CD14-positive monocyte (primary cell): ENCODE data around the gene TCOF1. TPM values are rescaled to one million over a fixed set of nuclear protein-coding genes. Genes with fewer than 3 reads are reported as not detected.

Source experiments
- DNase-seq, 3 donors: peaks; one replicate each; pipeline ENCODE4 v3.0.0-alpha.2; 2011 to 2022
- H2AFZ ChIP-seq: 2 replicates; pipeline ENCODE4 v1.6.0; 2012; ENCODE audit warnings: mild to moderate bottlenecking, low read depth, low read length, inconsistent platforms; ENCODE audit not compliant: insufficient read depth, poor library complexity, severe bottlenecking
- H3K27ac ChIP-seq, 2 donors: 1 replicate in 1 of 2; 2 replicates in 1 of 2; pipeline ENCODE4 v1.5.1; 2012 to 2013; ENCODE audit warnings: low read length in 2 of 2, control low read depth in 1 of 2, inconsistent platforms in 1 of 2, low read depth in 1 of 2, mild to moderate bottlenecking in 1 of 2
- H3K27me3 ChIP-seq, 2 donors: one replicate each; pipeline versions ENCODE4 v1.6.0 to v1.6.1; 2011 to 2013; ENCODE audit warnings: low read length in 2 of 2; ENCODE audit not compliant: control insufficient read depth in 2 of 2, insufficient read depth in 2 of 2
- H3K36me3 ChIP-seq, 2 donors: replicated peaks in 1 of 2; 1 replicate in 1 of 2; 2 replicates in 1 of 2; pipeline versions ENCODE4 v1.5.1 to v1.6.1; 2012 to 2013; ENCODE audit warnings: low read length in 2 of 2, control low read depth in 1 of 2, inconsistent platforms in 1 of 2, mild to moderate bottlenecking in 1 of 2; ENCODE audit not compliant: insufficient read depth in 2 of 2, control insufficient read depth in 1 of 2
- H3K4me1 ChIP-seq, 2 donors: 1 replicate in 1 of 2; 2 replicates in 1 of 2; pipeline versions ENCODE4 v1.5.1 to v1.6.1; 2012 to 2013; ENCODE audit warnings: low read length in 2 of 2, control low read depth in 1 of 2, inconsistent platforms in 1 of 2, mild to moderate bottlenecking in 1 of 2, moderate library complexity in 1 of 2; ENCODE audit not compliant: insufficient read depth in 2 of 2, control insufficient read depth in 1 of 2
- H3K4me2 ChIP-seq: replicated peaks from 2 replicates; pipeline ENCODE3; 2012; ENCODE audit warnings: low read length, moderate library complexity, mild to moderate bottlenecking; ENCODE audit not compliant: poor library complexity, severe bottlenecking; ENCODE audit errors: extremely low read depth
- H3K4me3 ChIP-seq, 3 experiments: fragments of 200-600 bp in 1 of 3; sonication (generic) in 1 of 3; replicated peaks in 1 of 3; 1 replicate in 2 of 3; 2 replicates in 1 of 3; pipeline ENCODE4 v1.5.1; 2011 to 2013; ENCODE audit warnings: low read length in 3 of 3, mild to moderate bottlenecking in 3 of 3, control low read depth in 2 of 3, low read depth in 2 of 3, inconsistent platforms in 1 of 3, moderate library complexity in 1 of 3
- H3K79me2 ChIP-seq: 2 replicates; pipeline ENCODE4 v1.6.0; 2012; ENCODE audit warnings: mild to moderate bottlenecking, control low read depth, inconsistent platforms, low read length, moderate library complexity; ENCODE audit not compliant: insufficient read depth
- H3K9ac ChIP-seq: 2 replicates; pipeline ENCODE4 v1.6.0; 2017; ENCODE audit warnings: low read length, mild to moderate bottlenecking; ENCODE audit not compliant: insufficient read depth, poor library complexity, severe bottlenecking
- H3K9me3 ChIP-seq, 2 donors: replicated peaks in 1 of 2; 1 replicate in 1 of 2; 2 replicates in 1 of 2; pipeline versions ENCODE4 v1.5.1 to v1.6.1; 2012 to 2013; ENCODE audit warnings: low read length in 2 of 2, control low read depth in 1 of 2; ENCODE audit not compliant: control insufficient read depth in 1 of 2, insufficient read depth in 1 of 2
- H4K20me1 ChIP-seq: 2 replicates; pipeline ENCODE4 v1.6.0; 2012; ENCODE audit warnings: mild to moderate bottlenecking, low read length, control low read depth, moderate library complexity; ENCODE audit not compliant: insufficient read depth
- H3K27ac Mint-ChIP-seq, 7 donors: one replicate each; pipeline ENCODE4 v1.8.0; 2020; ENCODE audit warnings: mild to moderate bottlenecking in 7 of 7, mixed read lengths in 7 of 7, moderate library complexity in 6 of 7, inconsistent platforms in 2 of 7
- H3K27me3 Mint-ChIP-seq, 3 donors: one replicate each; pipeline ENCODE4 v1.8.0; 2021 to 2022; ENCODE audit warnings: low read depth in 3 of 3, mild to moderate bottlenecking in 3 of 3, mixed read lengths in 3 of 3, moderate library complexity in 3 of 3, inconsistent platforms in 1 of 3
- H3K36me3 Mint-ChIP-seq, 2 donors: one replicate each; pipeline ENCODE4 v1.8.0; 2020; ENCODE audit warnings: mixed read lengths in 2 of 2, inconsistent platforms in 1 of 2, mild to moderate bottlenecking in 1 of 2
- H3K4me1 Mint-ChIP-seq: one replicate; pipeline ENCODE4 v1.8.0; 2020; ENCODE audit warnings: mild to moderate bottlenecking, mixed read lengths
- H3K4me3 Mint-ChIP-seq, 2 donors: one replicate each; pipeline ENCODE4 v1.8.0; 2020; ENCODE audit warnings: mild to moderate bottlenecking in 2 of 2, mixed read lengths in 2 of 2, moderate library complexity in 1 of 2
- H3K9me3 Mint-ChIP-seq, 7 donors: one replicate each; pipeline ENCODE4 v1.8.0; 2020 to 2022; ENCODE audit warnings: mixed read lengths in 7 of 7, mild to moderate bottlenecking in 6 of 7, moderate library complexity in 6 of 7, inconsistent platforms in 2 of 7
- WGBS: methylation state at CpG from one replicate; pipeline ENCODE4 v1.1.5; 2013; ENCODE audit warnings: missing lambda C conversion rate; ENCODE audit not compliant: insufficient coverage; 5-methylcytosine and 5-hydroxymethylcytosine counted together
- intact Hi-C, 2 donors: fragments of 100-400 bp; cut with micrococcal nuclease; formaldehyde crosslinking; loops; one replicate each; pipeline versions ENCODE4 v1.15.0 to v1.15.1; 2023
- polyA plus RNA-seq, 3 donors: library from polyadenylated mRNA; depleted of rRNA in 1 of 3; unstranded in 2 of 3; stranded (reverse) in 1 of 3; fragments of 300-500 nt in 2 of 3; fragments of >200 nt in 1 of 3; fragmentation: Illumina TruSeq in 2 of 3; gene quantifications; 1 replicate in 2 of 3; 2 replicates in 1 of 3; pipeline ENCODE4 v1.2.3, GENCODE V29; 2012 to 2021
- TF ChIP-seq, protein P1 (sequence below): fragments of 200-600 bp; IDR thresholded peaks from one replicate; pipeline ENCODE4 v1.8.0; 2022; ENCODE audit warnings: antibody characterized with exemption, mild to moderate bottlenecking

TCOF1 gene
- polyA plus RNA-seq, 3 donors, result 1.4 to 18.0 (median 2.3) TPM

DNA sequence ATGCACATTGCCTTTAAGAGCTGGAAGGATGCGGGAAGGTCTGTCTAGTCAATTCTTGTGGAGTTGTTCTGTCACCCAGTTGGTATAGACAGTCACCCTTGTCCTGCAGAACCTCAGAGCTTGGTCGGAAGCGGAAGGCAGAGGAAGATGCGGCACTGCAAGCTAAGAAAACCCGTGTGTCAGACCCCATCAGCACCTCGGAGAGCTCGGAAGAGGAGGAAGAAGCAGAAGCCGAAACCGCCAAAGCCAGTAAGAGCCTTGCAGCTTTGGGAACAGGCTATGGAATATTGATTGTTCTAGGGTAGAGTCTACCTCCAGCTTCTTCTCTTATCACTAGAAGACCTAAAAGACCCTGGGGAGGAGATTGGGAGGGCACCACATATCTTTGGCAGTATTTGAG lies 6.5 kb downstream of the TCOF1 start:
- 92% methylated on average over 7 of the region's 9 CpGs for WGBS
- intact Hi-C loops, result no loop called here
- Mint-ChIP-seq H3K4me1 (peaks cover 7% of the 10 kb centered on the region), H3K36me3 (peaks cover 72 to 83% of the 10 kb centered on the region in 2 donors), H3K4me3 (no peak overlapping the region), H3K27me3 (no peaks in the 10 kb centered on the region), H3K9me3 (no peaks in the 10 kb centered on the region), H3K27ac (peak overlapping the region in 1 of 7 donors; percentile 36)
- Histone ChIP-seq H3K36me3 (peaks cover 72 to 90% of the 10 kb centered on the region in 2 donors), H4K20me1 (peaks cover 10% of the 10 kb centered on the region), H3K27me3 (no peaks in the 10 kb centered on the region), H3K79me2 (peaks cover 16% of the 10 kb centered on the region), H3K4me2 (no peak overlapping the region), H3K9me3 (no peaks in the 10 kb centered on the region), H3K4me3 (no peak overlapping the region), H3K4me1 (no peaks in the 10 kb centered on the region), H3K9ac (no peak overlapping the region), H2AFZ (no peak overlapping the region), H3K27ac (no peak overlapping the region)
- TF ChIP-seq, protein P1, sequence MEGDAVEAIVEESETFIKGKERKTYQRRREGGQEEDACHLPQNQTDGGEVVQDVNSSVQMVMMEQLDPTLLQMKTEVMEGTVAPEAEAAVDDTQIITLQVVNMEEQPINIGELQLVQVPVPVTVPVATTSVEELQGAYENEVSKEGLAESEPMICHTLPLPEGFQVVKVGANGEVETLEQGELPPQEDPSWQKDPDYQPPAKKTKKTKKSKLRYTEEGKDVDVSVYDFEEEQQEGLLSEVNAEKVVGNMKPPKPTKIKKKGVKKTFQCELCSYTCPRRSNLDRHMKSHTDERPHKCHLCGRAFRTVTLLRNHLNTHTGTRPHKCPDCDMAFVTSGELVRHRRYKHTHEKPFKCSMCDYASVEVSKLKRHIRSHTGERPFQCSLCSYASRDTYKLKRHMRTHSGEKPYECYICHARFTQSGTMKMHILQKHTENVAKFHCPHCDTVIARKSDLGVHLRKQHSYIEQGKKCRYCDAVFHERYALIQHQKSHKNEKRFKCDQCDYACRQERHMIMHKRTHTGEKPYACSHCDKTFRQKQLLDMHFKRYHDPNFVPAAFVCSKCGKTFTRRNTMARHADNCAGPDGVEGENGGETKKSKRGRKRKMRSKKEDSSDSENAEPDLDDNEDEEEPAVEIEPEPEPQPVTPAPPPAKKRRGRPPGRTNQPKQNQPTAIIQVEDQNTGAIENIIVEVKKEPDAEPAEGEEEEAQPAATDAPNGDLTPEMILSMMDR, result no peak
- DNase-seq, result no peak

DNA sequence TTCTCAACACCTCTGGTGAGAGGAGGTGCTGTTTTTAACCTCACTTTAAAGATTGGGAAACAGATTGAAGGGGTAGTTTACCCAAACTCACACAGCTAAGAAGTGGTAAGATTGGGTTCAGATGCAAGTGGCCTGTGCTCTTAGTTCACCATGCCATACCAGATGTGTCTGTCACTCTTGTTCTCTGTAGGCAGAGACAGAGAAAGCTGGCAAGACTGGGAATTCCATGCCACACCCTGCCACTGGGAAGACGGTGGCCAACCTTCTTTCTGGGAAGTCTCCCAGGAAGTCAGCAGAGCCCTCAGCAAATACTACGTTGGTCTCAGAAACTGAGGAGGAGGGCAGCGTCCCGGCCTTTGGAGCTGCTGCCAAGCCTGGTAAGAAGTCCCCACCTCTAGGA lies 11.0 kb downstream of the TCOF1 start:
- Histone ChIP-seq H3K4me1 (no peaks in the 10 kb centered on the region), H3K4me3 (no peak overlapping the region), H3K79me2 (no peaks in the 10 kb centered on the region), H3K9ac (no peak overlapping the region), H4K20me1 (no peaks in the 10 kb centered on the region), H2AFZ (no peak overlapping the region), H3K4me2 (no peak overlapping the region), H3K27ac (no peak overlapping the region), H3K36me3 (peaks cover 90 to 97% of the 10 kb centered on the region in 2 donors), H3K9me3 (no peaks in the 10 kb centered on the region), H3K27me3 (no peaks in the 10 kb centered on the region)
- Mint-ChIP-seq H3K9me3 (no peaks in the 10 kb centered on the region), H3K4me1 (no peaks in the 10 kb centered on the region), H3K4me3 (no peak overlapping the region), H3K27me3 (no peaks in the 10 kb centered on the region), H3K36me3 (peaks cover 82 to 90% of the 10 kb centered on the region in 2 donors), H3K27ac (no peak overlapping the region)
- WGBS, result 98% methylated on average over 4 of the region's 4 CpGs
- TF ChIP-seq, protein P1, result no peak
- intact Hi-C loops, result no loop called here
- DNase-seq, result no peak
